HCT116 (cell line): ENCODE measurements around the gene ICAM2. TPM values are rescaled to one million over a fixed set of nuclear protein-coding genes. Genes with fewer than 3 reads are reported as not detected.

Experiments
- ATAC-seq: fragments of 200-7000 bp; cut with Tn5 transposase; 2 replicates; pipeline ENCODE4 v1.9.1; 2020; ENCODE audit warnings: mild to moderate bottlenecking, moderate library complexity
- BruUV-seq: library from RNA; stranded (reverse); fragments of 400-500 nt; replicated peaks from 2 replicates; lab custom pipeline; 2021; lab: Mats Ljungman, UMichigan
- CTCF ChIA-PET: fragments of 300-600 bp; sonication (Branson Sonifier 250); formaldehyde crosslinking; loops from one replicate; lab custom pipeline; 2021; ENCODE audit warnings: antibody characterized with exemption; lab: Charles Lee
- POLR2A ChIA-PET: fragments of 300-600, 350-600 bp; sonication (Branson Sonifier 250); formaldehyde crosslinking; loops from one replicate; lab custom pipeline; 2021; ENCODE audit warnings: antibody characterized with exemption; lab: Charles Lee
- RAD21 ChIA-PET, 2 experiments: fragments of 300-600 bp; sonication (Branson Sonifier 250); formaldehyde crosslinking; loops; one replicate each; lab custom pipeline; 2023; ENCODE audit warnings: low total read pairs in 2 of 2; ENCODE audit not compliant: uncharacterized antibody in 2 of 2, unreplicated experiment in 2 of 2, low non-redundant PET in 1 of 2; lab: Charles Lee
- DNase-seq: peaks from one replicate; pipeline ENCODE4 v3.0.0-alpha.2; 2010; ENCODE audit warnings: low read depth, low spot score
- H2AFZ ChIP-seq: fragments of 200-600 bp; shearing (Covaris generic), sonication (generic); 2 replicates; pipeline ENCODE4 v1.6.1; 2017; ENCODE audit warnings: low read depth, mixed run types, mixed read lengths, antibody characterized with exemption, low read length; ENCODE audit not compliant: poor library complexity, severe bottlenecking
- H3K27ac ChIP-seq: 2 replicates; pipeline ENCODE4 v1.5.1; 2012; ENCODE audit warnings: low read depth, low read length
- H3K27me3 ChIP-seq: fragments of 200-600 bp; sonication (generic); 2 replicates; pipeline ENCODE4 v1.6.1; 2016; ENCODE audit warnings: mixed run types, low read length, mixed read lengths; ENCODE audit not compliant: insufficient read depth
- H3K36me3 ChIP-seq, 2 experiments: fragments of 200-500 bp in 1 of 2; fragments of 200-600 bp in 1 of 2; sonication (Bioruptor generic) in 1 of 2; sonication (generic) in 1 of 2; 2 replicates each; pipeline versions ENCODE4 v1.5.1 to v1.6.1; 2014 to 2016; ENCODE audit warnings: low read length in 2 of 2, inconsistent platforms in 1 of 2, mixed read lengths in 1 of 2, mixed run types in 1 of 2; ENCODE audit not compliant: insufficient read depth in 2 of 2, control insufficient read depth in 1 of 2
- H3K4me1 ChIP-seq, 2 experiments: fragments of 200-600 bp in 1 of 2; sonication (generic) in 1 of 2; 2 replicates each; pipeline versions ENCODE4 v1.5.1 to v1.6.1; 2012 to 2017; ENCODE audit warnings: low read length in 2 of 2, inconsistent platforms in 1 of 2, mild to moderate bottlenecking in 1 of 2, mixed read lengths in 1 of 2, mixed run types in 1 of 2, moderate library complexity in 1 of 2; ENCODE audit not compliant: insufficient read depth in 2 of 2, control insufficient read depth in 1 of 2
- H3K4me2 ChIP-seq: fragments of 200-600 bp; sonication (generic); 2 replicates; pipeline ENCODE4 v1.6.1; 2017; ENCODE audit warnings: mixed run types, low read length, mixed read lengths
- H3K4me3 ChIP-seq, 2 experiments: fragments of 200-600 bp in 1 of 2; sonication (generic) in 1 of 2; replicated peaks in 1 of 2; 2 replicates each; pipeline ENCODE4 v1.5.1; 2011 to 2016; ENCODE audit warnings: low read length in 2 of 2, control low read depth in 1 of 2, low read depth in 1 of 2, mild to moderate bottlenecking in 1 of 2, mixed read lengths in 1 of 2, mixed run types in 1 of 2
- H3K79me2 ChIP-seq: fragments of 200-600 bp; sonication (generic); 2 replicates; pipeline ENCODE4 v1.6.1; 2017; ENCODE audit warnings: mild to moderate bottlenecking, mixed run types, low read length, moderate library complexity, mixed read lengths; ENCODE audit not compliant: insufficient read depth
- H3K9ac ChIP-seq: fragments of 200-600 bp; sonication (generic); 2 replicates; pipeline ENCODE4 v1.6.1; 2016; ENCODE audit warnings: low read length, mixed read lengths
- H3K9me2 ChIP-seq: fragments of 200-600 bp; sonication (generic), shearing (Covaris generic); 2 replicates; pipeline ENCODE4 v1.6.1; 2017; ENCODE audit warnings: mixed run types, mild to moderate bottlenecking, moderate library complexity; ENCODE audit not compliant: insufficient read depth
- H3K9me3 ChIP-seq, 2 experiments: fragments of 200-500 bp in 1 of 2; fragments of 200-600 bp in 1 of 2; sonication (Bioruptor generic) in 1 of 2; sonication (generic) in 1 of 2; 2 replicates each; pipeline ENCODE4 v1.6.1; 2014 to 2017; ENCODE audit warnings: low read length in 2 of 2, mixed read lengths in 2 of 2, inconsistent platforms in 1 of 2, low read depth in 1 of 2, mild to moderate bottlenecking in 1 of 2, mixed run types in 1 of 2, moderate library complexity in 1 of 2; ENCODE audit not compliant: control insufficient read depth in 1 of 2, insufficient read depth in 1 of 2
- H4K20me1 ChIP-seq: fragments of 200-600 bp; sonication (generic), shearing (Covaris generic); 2 replicates; pipeline ENCODE4 v1.6.1; 2017; ENCODE audit warnings: mixed run types, mild to moderate bottlenecking, moderate library complexity; ENCODE audit not compliant: insufficient read depth
- JUND ChIP-seq: IDR thresholded peaks from 2 replicates; pipeline ENCODE4 v1.6.1; 2012
- RAD21 ChIP-seq: IDR thresholded peaks from 2 replicates; pipeline ENCODE4 v1.6.1; 2012; ENCODE audit warnings: low read depth, mild to moderate bottlenecking
- TCF7L2 ChIP-seq: IDR thresholded peaks from 2 replicates; pipeline ENCODE4 v1.7.0; 2011; ENCODE audit warnings: borderline replicate concordance, inconsistent platforms; ENCODE audit not compliant: insufficient read depth, insufficient read length; ENCODE audit errors: extremely low read depth
- YY1 ChIP-seq: IDR thresholded peaks from 2 replicates; pipeline ENCODE4 v1.6.1; 2011; ENCODE audit warnings: low read length, low read depth, moderate library complexity, mild to moderate bottlenecking; ENCODE audit not compliant: insufficient replicate concordance; ENCODE audit errors: extremely low read depth
- intact Hi-C: fragments of 100-400 bp; cut with micrococcal nuclease; formaldehyde crosslinking; loops from 2 replicates; pipeline ENCODE4 v1.10.0; 2022
- total RNA-seq: library from RNA; stranded (reverse); gene quantifications from one replicate; pipeline ENCODE4 v1.2.1, GENCODE V29; 2021; ENCODE audit not compliant: unreplicated experiment
- TF ChIP-seq, protein P1 (sequence below): IDR thresholded peaks from 2 replicates; pipeline ENCODE4 v1.6.1; 2011; ENCODE audit warnings: mild to moderate bottlenecking, low read length, moderate library complexity; ENCODE audit not compliant: insufficient replicate concordance; ENCODE audit errors: extremely low read depth
- TF ChIP-seq, protein P2 (sequence below), 3 experiments: fragments of 200-600 bp in 1 of 3; sonication (generic) in 1 of 3; IDR thresholded peaks in 2 of 3; conservative IDR thresholded peaks in 1 of 3; 2 replicates each; pipeline ENCODE4 v1.5.1; 2012 to 2017; ENCODE audit warnings: low read depth in 2 of 3, low read length in 2 of 3, antibody characterized with exemption in 1 of 3, borderline replicate concordance in 1 of 3, control low read depth in 1 of 3, mild to moderate bottlenecking in 1 of 3, mixed read lengths in 1 of 3, mixed run types in 1 of 3, moderate library complexity in 1 of 3; ENCODE audit not compliant: insufficient read depth in 1 of 3

Gene ICAM2
- total RNA-seq, 1 experiment from 2014 or later: 0.61 TPM

DNA sequence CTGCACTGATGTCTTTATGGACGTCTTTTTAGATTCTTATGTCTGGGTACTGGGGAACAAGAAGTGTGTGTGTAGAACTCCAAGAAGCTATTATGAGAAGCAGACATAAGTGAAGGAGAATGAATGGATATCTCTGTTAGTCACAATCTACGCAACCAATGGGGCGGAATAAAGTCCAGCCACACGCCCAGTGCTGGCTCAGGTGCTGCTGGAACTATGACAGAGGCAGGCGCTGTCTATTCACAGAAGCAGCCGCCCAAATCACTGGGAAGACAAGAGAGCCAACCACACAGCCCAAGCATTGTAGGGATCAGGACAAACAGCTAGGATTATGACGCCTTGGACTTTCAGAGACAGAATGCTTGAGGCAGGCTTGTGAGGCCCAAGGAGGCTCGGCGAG is 43.9 kb upstream of the ICAM2 start:
- ATAC-seq (no peak), DNase-seq (no peak)
- no peaks in the 10 kb centered on the region for H3K79me2 ChIP-seq
- ChIA-PET RAD21 (interaction anchor here (0.6 to 1.8 kb wide), 6 partner anchors 35 to 70 kb away, joined by 3 to 36 read pairs (median 5); partner anchors contain the start of gene ERN1 (in 1 of the 2)), POLR2A (interaction anchor here (1.0 to 1.8 kb wide), 2 partner anchors 69 to 81 kb away, joined by 5 to 8 read pairs; no protein-coding TSS in a partner anchor), CTCF (interaction anchor here (0.7 to 5.9 kb wide), 16 partner anchors 10 to 363 kb away, joined by 3 to 158 read pairs (median 4); no protein-coding TSS in a partner anchor)
- no peak overlapping the region for H3K4me2 ChIP-seq
- no TSS peak for BruUV-seq
- H4K20me1 ChIP-seq: no peaks in the 10 kb centered on the region
- H3K36me3 ChIP-seq: peaks cover 0 to 16% of the 10 kb centered on the region in 2 experiments; a peak in 2 of 4 replicates
- H3K9me3 ChIP-seq: peaks cover 5% of the 10 kb centered on the region in 2 experiments; a peak in 3 of 4 replicates
- H3K9me2 ChIP-seq: no peaks in the 10 kb centered on the region
- TF ChIP-seq, protein P1, sequence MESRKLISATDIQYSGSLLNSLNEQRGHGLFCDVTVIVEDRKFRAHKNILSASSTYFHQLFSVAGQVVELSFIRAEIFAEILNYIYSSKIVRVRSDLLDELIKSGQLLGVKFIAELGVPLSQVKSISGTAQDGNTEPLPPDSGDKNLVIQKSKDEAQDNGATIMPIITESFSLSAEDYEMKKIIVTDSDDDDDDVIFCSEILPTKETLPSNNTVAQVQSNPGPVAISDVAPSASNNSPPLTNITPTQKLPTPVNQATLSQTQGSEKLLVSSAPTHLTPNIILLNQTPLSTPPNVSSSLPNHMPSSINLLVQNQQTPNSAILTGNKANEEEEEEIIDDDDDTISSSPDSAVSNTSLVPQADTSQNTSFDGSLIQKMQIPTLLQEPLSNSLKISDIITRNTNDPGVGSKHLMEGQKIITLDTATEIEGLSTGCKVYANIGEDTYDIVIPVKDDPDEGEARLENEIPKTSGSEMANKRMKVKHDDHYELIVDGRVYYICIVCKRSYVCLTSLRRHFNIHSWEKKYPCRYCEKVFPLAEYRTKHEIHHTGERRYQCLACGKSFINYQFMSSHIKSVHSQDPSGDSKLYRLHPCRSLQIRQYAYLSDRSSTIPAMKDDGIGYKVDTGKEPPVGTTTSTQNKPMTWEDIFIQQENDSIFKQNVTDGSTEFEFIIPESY: no peak
- TF ChIP-seq JUND: no peak
- H2AFZ ChIP-seq: no peak overlapping the region
- H3K4me3 ChIP-seq: no peak overlapping the region
- H3K9ac ChIP-seq: no peak overlapping the region
- no peak overlapping the region for H3K27ac ChIP-seq
- intact Hi-C loops: loop anchor here (10.0 kb wide), 1 partner anchor 220 kb away; no protein-coding TSS in a partner anchor
- H3K4me1 ChIP-seq: no peaks in the 10 kb centered on the region
- H3K27me3 ChIP-seq: no peaks in the 10 kb centered on the region

DNA sequence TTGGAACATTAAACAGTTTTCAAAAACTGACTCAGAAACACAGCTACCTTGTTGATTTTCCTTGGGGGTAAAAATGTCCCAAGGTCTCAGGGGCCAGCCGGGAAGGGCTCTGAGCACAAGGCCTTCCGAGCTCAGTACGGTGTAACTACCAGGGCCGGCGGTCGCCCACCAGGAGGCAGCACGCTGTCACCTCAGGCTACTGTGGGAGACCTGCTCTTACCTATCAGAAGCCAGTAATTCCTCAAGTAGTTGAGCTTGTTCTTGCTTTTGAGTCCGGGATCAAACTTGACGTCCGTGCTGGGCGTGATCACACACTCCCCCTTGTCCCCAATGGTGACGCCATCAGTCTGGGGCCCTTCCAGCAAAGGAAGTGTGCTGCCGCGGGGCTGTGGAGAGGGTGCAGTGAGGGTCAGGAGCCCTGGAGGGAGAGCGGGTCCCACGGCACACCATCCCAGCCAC is 43.4 kb upstream of the ICAM2 start:
- Histone ChIP-seq H4K20me1 (no peaks in the 10 kb centered on the region), H3K9ac (no peak overlapping the region), H2AFZ (no peak overlapping the region), H3K27me3 (no peaks in the 10 kb centered on the region), H3K4me2 (no peak overlapping the region), H3K4me3 (no peak overlapping the region), H3K9me2 (no peaks in the 10 kb centered on the region), H3K79me2 (no peaks in the 10 kb centered on the region), H3K9me3 (no peaks in the 10 kb centered on the region; a peak in 1 of 4 replicates), H3K4me1 (no peaks in the 10 kb centered on the region), H3K27ac (no peak overlapping the region), H3K36me3 (peaks cover 0 to 11% of the 10 kb centered on the region in 2 experiments; a peak in 2 of 4 replicates)
- ChIA-PET CTCF (interaction anchor here (0.7 to 5.9 kb wide), 17 partner anchors 8 to 364 kb away, joined by 3 to 158 read pairs (median 4); no protein-coding TSS in a partner anchor), RAD21 (interaction anchor here (0.5 to 1.8 kb wide), 8 partner anchors 35 to 227 kb away, joined by 3 to 36 read pairs (median 4); partner anchors contain the start of gene ERN1 (in 1 of the 2)), POLR2A (interaction anchor here (0.8 to 1.8 kb wide), 3 partner anchors 65 to 82 kb away, joined by 3 to 8 read pairs (median 5); no protein-coding TSS in a partner anchor)
- TF ChIP-seq, protein P2, sequence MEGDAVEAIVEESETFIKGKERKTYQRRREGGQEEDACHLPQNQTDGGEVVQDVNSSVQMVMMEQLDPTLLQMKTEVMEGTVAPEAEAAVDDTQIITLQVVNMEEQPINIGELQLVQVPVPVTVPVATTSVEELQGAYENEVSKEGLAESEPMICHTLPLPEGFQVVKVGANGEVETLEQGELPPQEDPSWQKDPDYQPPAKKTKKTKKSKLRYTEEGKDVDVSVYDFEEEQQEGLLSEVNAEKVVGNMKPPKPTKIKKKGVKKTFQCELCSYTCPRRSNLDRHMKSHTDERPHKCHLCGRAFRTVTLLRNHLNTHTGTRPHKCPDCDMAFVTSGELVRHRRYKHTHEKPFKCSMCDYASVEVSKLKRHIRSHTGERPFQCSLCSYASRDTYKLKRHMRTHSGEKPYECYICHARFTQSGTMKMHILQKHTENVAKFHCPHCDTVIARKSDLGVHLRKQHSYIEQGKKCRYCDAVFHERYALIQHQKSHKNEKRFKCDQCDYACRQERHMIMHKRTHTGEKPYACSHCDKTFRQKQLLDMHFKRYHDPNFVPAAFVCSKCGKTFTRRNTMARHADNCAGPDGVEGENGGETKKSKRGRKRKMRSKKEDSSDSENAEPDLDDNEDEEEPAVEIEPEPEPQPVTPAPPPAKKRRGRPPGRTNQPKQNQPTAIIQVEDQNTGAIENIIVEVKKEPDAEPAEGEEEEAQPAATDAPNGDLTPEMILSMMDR (IDR thresholded peaks at IDR 0.05 in 2 of 3, conservative IDR thresholded peaks at IDR 0.05 in 1 of 3; ENCODE audit: borderline replicate concordance in 1 of 3, insufficient read depth in 1 of 3, low read depth in 2 of 3, low read length in 2 of 3): peak; percentile 45 to 81 (median 72)
- no peak for TF ChIP-seq TCF7L2
- TF ChIP-seq RAD21: peak; percentile 91
- TF ChIP-seq YY1: peak; percentile 9
- DNase-seq (no peak), ATAC-seq (peak; percentile 97)
- no TSS peak for BruUV-seq
- intact Hi-C loops: loop anchor here (1.0 to 10.0 kb wide), 2 partner anchors 70 to 221 kb away; no protein-coding TSS in a partner anchor
